ENCODE measurements around the gene CCDC186.

DNA sequence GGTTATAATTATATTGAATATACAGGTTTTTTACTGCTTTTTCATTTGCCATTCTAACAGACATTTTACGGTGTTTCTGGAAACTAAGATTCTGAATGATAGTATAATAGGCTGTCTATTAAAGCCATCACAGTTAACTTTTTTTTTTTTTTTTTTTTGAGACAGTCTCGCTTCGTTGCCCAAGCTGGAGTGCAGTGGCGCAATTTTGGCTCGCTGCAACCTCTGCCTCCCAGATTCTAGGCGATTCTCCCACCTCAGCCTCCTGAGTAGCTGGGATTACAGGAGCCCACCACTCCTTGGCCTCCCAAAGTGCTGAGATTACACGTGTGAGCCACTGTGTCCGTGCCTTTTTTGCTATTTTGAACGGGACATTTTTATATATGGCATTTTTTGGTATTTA is 9.6 kb upstream of the CCDC186 start:
- TF ChIP-seq POLR2A (IDR thresholded peaks at IDR 0.05; ENCODE audit: low read length) (no peak), GATA1 (IDR thresholded peaks at IDR 0.05; ENCODE audit: low read depth, low read length) (no peak)

Measured in erythroblast (primary cell).